HCT116 (cell line): ENCODE data around the gene PAK1.

Experiments used
- EZH2phosphoT487 ChIP-seq: fragments of 200-600 bp; IDR thresholded peaks from 2 replicates; pipeline ENCODE4 v1.6.1; 2018; ENCODE audit warnings: antibody characterized with exemption, borderline replicate concordance
- ZFX ChIP-seq: fragments of 450-650 bp; IDR thresholded peaks from 2 replicates; pipeline ENCODE4 v1.6.1; 2017
- TF ChIP-seq, protein P1 (sequence below), 3 experiments: fragments of 200-600 bp in 1 of 3; sonication (generic) in 1 of 3; IDR thresholded peaks in 2 of 3; conservative IDR thresholded peaks in 1 of 3; 2 replicates each; pipeline ENCODE4 v1.5.1; 2012 to 2017; ENCODE audit warnings: low read depth in 2 of 3, low read length in 2 of 3, antibody characterized with exemption in 1 of 3, borderline replicate concordance in 1 of 3, control low read depth in 1 of 3, mild to moderate bottlenecking in 1 of 3, mixed read lengths in 1 of 3, mixed run types in 1 of 3, moderate library complexity in 1 of 3; ENCODE audit not compliant: insufficient read depth in 1 of 3

- TF ChIP-seq ZFX (no peak), EZH2phosphoT487 (no peak)
- TF ChIP-seq, protein P1, sequence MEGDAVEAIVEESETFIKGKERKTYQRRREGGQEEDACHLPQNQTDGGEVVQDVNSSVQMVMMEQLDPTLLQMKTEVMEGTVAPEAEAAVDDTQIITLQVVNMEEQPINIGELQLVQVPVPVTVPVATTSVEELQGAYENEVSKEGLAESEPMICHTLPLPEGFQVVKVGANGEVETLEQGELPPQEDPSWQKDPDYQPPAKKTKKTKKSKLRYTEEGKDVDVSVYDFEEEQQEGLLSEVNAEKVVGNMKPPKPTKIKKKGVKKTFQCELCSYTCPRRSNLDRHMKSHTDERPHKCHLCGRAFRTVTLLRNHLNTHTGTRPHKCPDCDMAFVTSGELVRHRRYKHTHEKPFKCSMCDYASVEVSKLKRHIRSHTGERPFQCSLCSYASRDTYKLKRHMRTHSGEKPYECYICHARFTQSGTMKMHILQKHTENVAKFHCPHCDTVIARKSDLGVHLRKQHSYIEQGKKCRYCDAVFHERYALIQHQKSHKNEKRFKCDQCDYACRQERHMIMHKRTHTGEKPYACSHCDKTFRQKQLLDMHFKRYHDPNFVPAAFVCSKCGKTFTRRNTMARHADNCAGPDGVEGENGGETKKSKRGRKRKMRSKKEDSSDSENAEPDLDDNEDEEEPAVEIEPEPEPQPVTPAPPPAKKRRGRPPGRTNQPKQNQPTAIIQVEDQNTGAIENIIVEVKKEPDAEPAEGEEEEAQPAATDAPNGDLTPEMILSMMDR (IDR thresholded peaks at IDR 0.05 in 2 of 3, conservative IDR thresholded peaks at IDR 0.05 in 1 of 3; ENCODE audit: borderline replicate concordance in 1 of 3, insufficient read depth in 1 of 3, low read depth in 2 of 3, low read length in 2 of 3), result no peak
These were observed 189.1 kb downstream of the PAK1 start for GRCh38 chr11:77284476-77285468.
